Uterus (tissue), 2 donors: ENCODE measurements around the gene NAP1L5.

Source experiments
- CTCF ChIP-seq, 4 experiments: fragments of 200-600 bp in 2 of 4; fragments of 450-650 bp in 2 of 4; sonication (generic) in 2 of 4; IDR thresholded peaks; one replicate each; pipeline ENCODE4 v1.5.1; 2016 to 2019; ENCODE audit warnings: antibody characterized with exemption in 4 of 4, mild to moderate bottlenecking in 2 of 4, moderate library complexity in 1 of 4
- POLR2A ChIP-seq, 2 donors: fragments of 450-650 bp; IDR thresholded peaks; one replicate each; pipeline ENCODE4 v1.6.1; 2016; ENCODE audit warnings: antibody characterized with exemption in 2 of 2, mild to moderate bottlenecking in 1 of 2, moderate library complexity in 1 of 2

GRCh38 chr4:88720451-88721428, 23.1 kb upstream of the NAP1L5 start:
- TF ChIP-seq POLR2A (IDR thresholded peaks at IDR 0.05) (no peak), CTCF (IDR thresholded peaks at IDR 0.05) (no peak)
